ENCODE results near the gene LCLAT1. TPM values are rescaled to one million over a fixed set of nuclear protein-coding genes. Genes with fewer than 3 reads are reported as not detected.

LCLAT1 gene
- total and polyA plus RNA-seq, 4 donors, result 10.3 to 21.1 (median 11.9) TPM

DNA sequence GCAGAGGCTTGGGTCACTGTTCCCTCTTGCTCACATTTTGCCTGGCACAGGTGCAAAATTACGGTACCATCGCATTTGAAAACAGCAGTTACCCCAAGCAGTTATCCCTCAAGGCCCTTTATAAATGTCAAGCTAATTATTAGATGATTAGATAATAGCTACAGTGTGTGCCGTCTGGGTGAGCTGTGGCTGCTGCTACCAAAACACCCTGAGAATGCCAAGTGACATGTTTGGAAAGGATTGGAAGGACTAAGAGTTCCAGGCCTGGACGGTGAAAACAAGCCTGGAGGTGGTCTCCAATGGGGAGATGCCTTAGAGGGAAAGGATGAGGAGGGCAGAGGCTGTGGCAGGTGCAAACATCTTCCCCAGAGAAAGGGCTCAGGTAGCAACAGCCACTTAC, 239.6 kb downstream of the LCLAT1 start:
- no peak overlapping the region for H3K4me3 ChIP-seq (ENCODE audit: low read depth, low read length)
- no peak overlapping the region for H3K27ac ChIP-seq (ENCODE audit: low read depth, low read length)
- peak in 1 of 6 donors; percentile 27 for DNase-seq (ENCODE audit: low read depth in 4 of 6, low spot score in 6 of 6)
- no peaks in the 10 kb centered on the region for H3K27me3 ChIP-seq (ENCODE audit: control insufficient read depth, insufficient read depth, low read length)
- H3K4me1 ChIP-seq (ENCODE audit: control insufficient read depth, insufficient read depth, low read length), result peaks cover 17% of the 10 kb centered on the region
- H3K36me3 ChIP-seq (ENCODE audit: control insufficient read depth, insufficient read depth, low read length), result no peaks in the 10 kb centered on the region
- no peaks in the 10 kb centered on the region for H3K9me3 ChIP-seq (ENCODE audit: control insufficient read depth, insufficient read depth, low read length)
- 22% methylated on average over 2 of the region's 4 CpGs for WGBS (ENCODE audit: insufficient coverage)

DNA sequence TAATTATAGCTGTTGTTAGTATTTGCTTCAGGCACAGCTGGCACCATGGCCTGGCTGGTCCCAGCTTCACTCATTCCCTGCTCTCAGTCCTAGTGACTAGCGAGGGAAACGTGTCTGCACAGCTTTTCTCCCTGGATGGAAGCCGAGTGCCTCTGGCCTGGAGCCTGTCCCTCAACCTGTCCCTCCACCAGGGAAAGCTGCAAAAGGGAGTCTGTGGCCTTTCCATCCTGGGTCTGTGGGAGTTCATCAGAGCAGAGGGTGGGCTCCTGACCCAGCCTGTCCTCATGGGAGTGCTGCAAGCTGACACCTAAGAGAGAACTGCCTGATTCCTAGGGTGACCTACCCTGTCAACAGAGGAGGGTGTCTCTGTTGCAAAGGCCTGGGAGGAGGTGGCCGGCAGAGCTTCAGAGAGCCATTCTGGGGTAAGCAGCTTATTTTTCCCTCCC, 241.9 kb downstream of the LCLAT1 start:
- no peaks in the 10 kb centered on the region for H3K36me3 ChIP-seq (ENCODE audit: control insufficient read depth, insufficient read depth, low read length)
- no peak overlapping the region for H3K27ac ChIP-seq (ENCODE audit: low read depth, low read length)
- peaks cover 19% of the 10 kb centered on the region for H3K4me1 ChIP-seq (ENCODE audit: control insufficient read depth, insufficient read depth, low read length)
- DNase-seq (ENCODE audit: low read depth in 4 of 6, low spot score in 6 of 6), result peak in 2 of 6 donors; percentile 55 to 73
- H3K9me3 ChIP-seq (ENCODE audit: control insufficient read depth, insufficient read depth, low read length), result no peaks in the 10 kb centered on the region
- 41% methylated on average over 4 of the region's 4 CpGs for WGBS (ENCODE audit: insufficient coverage)
- H3K27me3 ChIP-seq (ENCODE audit: control insufficient read depth, insufficient read depth, low read length), result no peaks in the 10 kb centered on the region
- H3K4me3 ChIP-seq (ENCODE audit: low read depth, low read length), result no peak overlapping the region

DNA sequence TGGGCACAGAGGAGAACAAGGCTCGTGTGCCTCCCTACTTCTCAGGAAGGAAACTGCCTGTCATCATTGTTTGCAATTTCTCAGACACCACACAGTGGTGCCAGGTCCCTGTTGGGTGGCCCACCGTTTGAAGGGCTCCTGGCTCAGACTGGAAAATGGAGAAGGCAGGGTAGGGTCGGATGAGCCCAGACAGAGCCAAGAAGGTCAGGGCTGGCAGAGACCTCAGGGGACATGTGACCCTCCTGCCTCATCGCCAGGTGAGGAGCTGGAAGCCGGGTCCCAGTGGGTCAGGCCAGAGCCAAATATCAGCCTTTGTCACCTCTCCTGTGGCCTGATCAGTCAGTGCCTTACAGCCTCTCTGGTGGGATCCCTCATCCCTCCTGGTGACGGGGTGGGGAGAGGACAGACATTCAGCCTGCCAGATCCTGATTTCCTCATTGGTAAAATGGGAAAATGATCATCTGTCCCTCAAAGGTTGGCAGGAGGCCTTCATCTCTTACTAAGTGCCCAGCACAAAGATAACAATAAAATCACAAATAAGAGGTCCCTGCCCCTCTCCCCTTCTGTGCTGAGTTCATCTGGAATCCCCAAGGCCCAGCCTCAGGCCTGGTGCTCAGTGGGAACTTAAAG, 242.6 kb downstream of the LCLAT1 start:
- DNase-seq (ENCODE audit: low read depth in 4 of 6, low spot score in 6 of 6), result no peak
- peaks cover 19% of the 10 kb centered on the region for H3K4me1 ChIP-seq (ENCODE audit: control insufficient read depth, insufficient read depth, low read length)
- 61% methylated on average over 5 of the region's 6 CpGs for WGBS (ENCODE audit: insufficient coverage)
- no peaks in the 10 kb centered on the region for H3K9me3 ChIP-seq (ENCODE audit: control insufficient read depth, insufficient read depth, low read length)
- no peak overlapping the region for H3K4me3 ChIP-seq (ENCODE audit: low read depth, low read length)
- H3K27ac ChIP-seq (ENCODE audit: low read depth, low read length), result no peak overlapping the region
- no peaks in the 10 kb centered on the region for H3K36me3 ChIP-seq (ENCODE audit: control insufficient read depth, insufficient read depth, low read length)
- H3K27me3 ChIP-seq (ENCODE audit: control insufficient read depth, insufficient read depth, low read length), result no peaks in the 10 kb centered on the region

DNA sequence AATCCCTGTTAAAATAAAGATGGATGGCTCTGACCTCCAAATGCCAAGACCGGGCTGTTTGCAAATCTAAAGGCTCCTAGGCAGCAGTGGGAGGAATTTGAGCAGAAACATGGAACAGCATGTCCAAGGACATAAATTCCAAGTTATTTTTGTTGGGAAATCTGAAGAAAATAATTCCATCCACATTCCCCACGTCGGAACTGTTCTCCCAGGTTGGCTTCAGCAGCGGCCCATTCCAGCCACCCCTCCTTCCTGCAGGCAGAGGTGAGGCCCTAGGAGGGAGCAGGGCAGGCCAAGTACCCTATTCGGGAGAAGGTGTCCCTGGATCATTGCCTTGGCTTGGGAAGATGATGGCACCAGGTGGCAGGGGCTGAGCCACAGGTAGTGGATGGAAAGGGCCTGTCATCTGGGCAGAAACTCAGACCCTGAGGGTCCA, 243.1 kb downstream of the LCLAT1 start:
- H3K9me3 ChIP-seq (ENCODE audit: control insufficient read depth, insufficient read depth, low read length), result no peaks in the 10 kb centered on the region
- H3K27me3 ChIP-seq (ENCODE audit: control insufficient read depth, insufficient read depth, low read length), result no peaks in the 10 kb centered on the region
- H3K4me3 ChIP-seq (ENCODE audit: low read depth, low read length), result no peak overlapping the region
- 94% methylated on average over 3 of the region's 5 CpGs for WGBS (ENCODE audit: insufficient coverage)
- H3K4me1 ChIP-seq (ENCODE audit: control insufficient read depth, insufficient read depth, low read length), result peaks cover 19% of the 10 kb centered on the region
- no peaks in the 10 kb centered on the region for H3K36me3 ChIP-seq (ENCODE audit: control insufficient read depth, insufficient read depth, low read length)
- DNase-seq (ENCODE audit: low read depth in 4 of 6, low spot score in 6 of 6), result no peak
- no peak overlapping the region for H3K27ac ChIP-seq (ENCODE audit: low read depth, low read length)

DNA sequence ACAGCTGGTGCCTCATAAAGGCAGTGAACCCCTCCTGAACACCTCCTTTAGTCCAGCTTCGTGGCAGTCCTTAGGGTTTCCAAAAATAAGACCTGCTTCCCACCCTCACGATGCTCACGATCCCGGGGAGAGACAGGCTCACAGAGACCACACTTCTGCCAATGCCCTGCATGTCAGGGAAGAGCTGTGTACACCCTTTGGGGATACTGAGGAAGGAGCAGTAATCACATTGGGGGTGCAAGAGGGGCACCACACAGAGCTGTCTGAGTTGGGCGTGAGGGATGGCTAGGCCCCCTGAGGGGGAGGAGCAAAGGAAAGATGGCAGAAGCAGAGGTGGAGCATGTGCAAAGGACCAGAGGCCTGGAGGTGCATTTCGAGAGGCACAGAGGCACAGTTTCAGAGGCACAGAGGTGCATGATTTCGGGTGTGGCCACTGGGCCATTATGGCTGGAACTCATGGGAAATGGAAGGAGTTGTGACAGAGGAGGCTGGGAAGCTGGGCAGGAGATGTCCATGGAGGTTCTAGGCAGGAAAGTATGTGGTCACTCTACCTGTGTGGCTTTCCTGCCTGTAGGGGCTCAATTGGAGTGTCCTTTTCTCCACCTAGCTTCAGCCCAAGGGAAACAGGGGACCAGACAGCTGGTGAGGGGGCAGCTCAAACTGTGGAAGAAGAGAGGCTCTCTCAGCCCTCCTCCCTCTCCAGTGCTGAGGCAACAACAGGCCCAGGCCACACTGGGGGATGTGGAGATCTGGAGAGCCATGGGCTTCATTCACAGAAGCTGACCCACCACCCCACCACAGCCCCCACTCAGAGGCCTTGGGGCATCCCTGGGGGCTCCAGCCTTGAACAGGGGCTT, 244.3 kb downstream of the LCLAT1 start:
- H3K27ac ChIP-seq (ENCODE audit: low read depth, low read length), result no peak overlapping the region
- H3K4me1 ChIP-seq (ENCODE audit: control insufficient read depth, insufficient read depth, low read length), result peaks cover 19% of the 10 kb centered on the region
- no peaks in the 10 kb centered on the region for H3K9me3 ChIP-seq (ENCODE audit: control insufficient read depth, insufficient read depth, low read length)
- no peaks in the 10 kb centered on the region for H3K27me3 ChIP-seq (ENCODE audit: control insufficient read depth, insufficient read depth, low read length)
- no peak overlapping the region for H3K4me3 ChIP-seq (ENCODE audit: low read depth, low read length)
- H3K36me3 ChIP-seq (ENCODE audit: control insufficient read depth, insufficient read depth, low read length), result no peaks in the 10 kb centered on the region
- no peak for DNase-seq (ENCODE audit: low read depth in 4 of 6, low spot score in 6 of 6)
- 91% methylated on average over 7 of the region's 7 CpGs for WGBS (ENCODE audit: insufficient coverage)

DNA sequence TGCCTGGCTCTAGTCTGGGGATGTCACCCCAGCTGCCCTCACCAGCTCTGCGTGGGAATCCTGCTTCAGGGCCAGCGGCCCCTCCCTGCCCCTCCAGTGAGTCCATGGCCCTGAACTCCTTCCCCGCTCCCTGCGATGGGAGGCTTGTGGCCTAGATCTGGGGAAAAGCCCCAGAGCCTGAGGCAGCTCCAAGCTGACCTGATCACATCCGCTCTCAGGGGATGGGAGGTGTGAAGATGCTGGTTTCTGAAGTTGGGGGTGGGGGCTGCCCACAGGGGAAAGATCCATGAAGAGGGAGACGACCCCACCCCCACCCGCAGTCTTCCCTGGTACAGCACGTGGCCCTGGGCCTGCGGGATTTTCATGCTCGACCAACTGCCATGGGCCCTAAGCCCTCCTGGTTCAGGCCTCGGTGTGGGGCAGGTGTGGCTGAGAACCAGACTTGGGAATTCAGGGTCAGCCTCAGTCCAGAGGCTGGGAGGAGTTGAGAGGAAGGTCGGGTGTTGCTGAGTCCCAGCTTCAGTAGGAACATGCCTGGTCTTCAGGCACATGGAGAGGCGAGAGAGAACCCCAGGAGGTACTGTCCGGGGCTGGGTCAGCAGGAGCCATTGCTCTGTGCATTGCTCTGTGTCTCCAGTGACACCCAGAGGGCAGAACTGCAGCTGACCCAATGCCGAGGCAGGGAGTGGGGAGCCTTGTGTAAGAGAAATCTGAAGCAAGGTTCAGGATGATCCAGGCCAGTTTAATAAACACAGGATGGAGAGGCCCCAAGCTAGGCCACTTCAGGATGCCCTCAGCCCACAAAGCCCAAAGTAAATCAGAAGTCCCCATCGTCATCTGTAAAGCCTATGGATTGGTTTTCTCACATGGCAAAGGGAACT, 245.1 kb downstream of the LCLAT1 start:
- DNase-seq (ENCODE audit: low read depth in 4 of 6, low spot score in 6 of 6), result no peak
- no peak overlapping the region for H3K27ac ChIP-seq (ENCODE audit: low read depth, low read length)
- peaks cover 19% of the 10 kb centered on the region for H3K4me1 ChIP-seq (ENCODE audit: control insufficient read depth, insufficient read depth, low read length)
- no peaks in the 10 kb centered on the region for H3K9me3 ChIP-seq (ENCODE audit: control insufficient read depth, insufficient read depth, low read length)
- H3K27me3 ChIP-seq (ENCODE audit: control insufficient read depth, insufficient read depth, low read length), result no peaks in the 10 kb centered on the region
- H3K36me3 ChIP-seq (ENCODE audit: control insufficient read depth, insufficient read depth, low read length), result no peaks in the 10 kb centered on the region
- 91% methylated on average over 16 of the region's 16 CpGs for WGBS (ENCODE audit: insufficient coverage)
- no peak overlapping the region for H3K4me3 ChIP-seq (ENCODE audit: low read depth, low read length)

DNA sequence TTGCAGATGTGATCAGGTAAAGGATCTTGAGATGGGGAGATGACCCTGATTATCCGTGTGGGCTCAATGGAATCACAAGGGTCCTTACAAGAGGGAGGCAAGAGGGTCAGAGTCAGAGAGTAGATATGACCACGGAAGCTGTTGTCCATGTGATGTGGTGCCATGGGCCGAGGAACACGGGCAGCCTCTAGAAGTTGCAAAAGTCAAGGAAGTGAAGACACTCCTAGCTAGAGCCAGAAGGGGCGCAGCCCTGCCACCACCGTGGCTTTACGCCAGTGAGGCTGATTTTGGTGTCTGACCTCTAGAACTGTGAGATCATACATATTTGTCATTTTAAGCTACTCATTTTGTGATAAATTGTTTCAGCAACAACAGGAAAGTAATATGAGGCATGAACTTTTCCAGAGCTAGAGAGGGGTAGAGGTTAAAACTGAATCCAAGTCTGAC, 245.8 kb downstream of the LCLAT1 start:
- DNase-seq (ENCODE audit: low read depth in 4 of 6, low spot score in 6 of 6), result no peak
- WGBS (ENCODE audit: insufficient coverage), result 92% methylated on average over 2 of the region's 7 CpGs
- Histone ChIP-seq H3K27ac (ENCODE audit: low read depth, low read length) (no peak overlapping the region), H3K27me3 (ENCODE audit: control insufficient read depth, insufficient read depth, low read length) (no peaks in the 10 kb centered on the region), H3K4me1 (ENCODE audit: control insufficient read depth, insufficient read depth, low read length) (peaks cover 19% of the 10 kb centered on the region), H3K36me3 (ENCODE audit: control insufficient read depth, insufficient read depth, low read length) (no peaks in the 10 kb centered on the region), H3K4me3 (ENCODE audit: low read depth, low read length) (no peak overlapping the region), H3K9me3 (ENCODE audit: control insufficient read depth, insufficient read depth, low read length) (no peaks in the 10 kb centered on the region)

Measured in spinal cord (tissue), 10 donors.